GM19238 (cell line): ENCODE data around the gene CDK4.

ENCODE experiments used
- DNase-seq: peaks from one replicate; pipeline ENCODE4 v3.0.0; 2011; ENCODE audit warnings: low spot score; ENCODE audit not compliant: insufficient read length

CDK4 gene

DNA sequence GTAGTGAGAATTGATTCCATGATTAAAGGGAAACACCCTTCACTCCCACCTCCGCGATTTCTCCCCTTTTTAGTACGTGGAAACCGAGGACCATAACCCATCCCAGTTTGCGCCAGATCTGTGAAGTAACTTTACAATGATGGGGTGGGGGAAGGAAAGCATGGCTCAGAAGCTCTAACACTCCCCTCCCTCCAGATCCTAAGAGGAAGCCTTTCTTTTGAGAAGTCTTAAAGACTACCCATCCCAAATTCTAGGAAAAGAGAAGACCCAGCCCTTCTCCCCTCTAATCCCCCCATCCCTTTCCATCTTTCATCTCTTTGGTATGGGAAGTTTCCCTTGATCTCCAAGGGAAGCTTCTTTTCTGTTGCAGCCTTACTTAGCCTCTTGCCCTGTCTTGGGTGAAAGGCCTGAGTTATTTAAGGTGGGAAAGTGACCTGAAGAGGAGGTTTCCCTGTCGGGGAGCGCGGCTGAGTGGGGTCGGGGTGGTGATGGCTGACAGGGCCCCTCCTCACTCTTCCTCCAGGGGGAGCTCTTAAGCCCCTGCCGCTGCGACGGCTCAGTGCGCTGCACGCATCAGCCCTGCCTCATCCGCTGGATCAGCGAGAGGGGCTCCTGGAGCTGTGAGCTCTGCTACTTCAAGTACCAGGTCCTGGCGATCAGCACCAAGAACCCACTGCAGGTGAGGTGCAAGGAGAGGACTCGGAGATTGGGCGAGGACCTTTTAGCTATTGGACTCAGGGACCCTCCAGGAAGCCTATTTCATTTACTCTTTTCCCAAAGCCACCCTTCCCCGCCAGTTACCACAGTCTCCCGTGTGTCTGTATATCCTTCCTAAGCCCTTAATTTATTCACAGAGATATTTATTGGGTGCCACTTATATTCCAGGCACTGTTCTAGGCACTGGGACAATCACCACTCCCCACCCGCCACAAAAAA lies 4.6 kb upstream of the CDK4 start:
- peak; percentile 88 for DNase-seq

- no peak for DNase-seq
Measured at GRCh38 chr12:57755454-57756372, 3.6 kb upstream of the CDK4 start.

DNA sequence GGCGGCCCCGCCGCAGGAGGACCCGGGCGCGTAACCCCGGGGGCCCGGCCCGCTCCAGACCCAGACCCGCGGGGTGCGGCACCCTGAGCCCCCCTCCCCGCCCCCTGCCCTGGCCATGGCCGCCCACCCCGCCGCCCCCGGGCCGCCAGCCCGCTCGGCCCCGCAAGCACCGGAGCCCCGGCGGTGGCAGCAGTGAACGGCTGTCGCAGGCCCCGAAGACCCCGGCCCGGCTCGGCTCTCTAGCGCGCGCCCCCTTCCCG lies 3.0 kb upstream of the CDK4 start:
- no peak for DNase-seq

DNA sequence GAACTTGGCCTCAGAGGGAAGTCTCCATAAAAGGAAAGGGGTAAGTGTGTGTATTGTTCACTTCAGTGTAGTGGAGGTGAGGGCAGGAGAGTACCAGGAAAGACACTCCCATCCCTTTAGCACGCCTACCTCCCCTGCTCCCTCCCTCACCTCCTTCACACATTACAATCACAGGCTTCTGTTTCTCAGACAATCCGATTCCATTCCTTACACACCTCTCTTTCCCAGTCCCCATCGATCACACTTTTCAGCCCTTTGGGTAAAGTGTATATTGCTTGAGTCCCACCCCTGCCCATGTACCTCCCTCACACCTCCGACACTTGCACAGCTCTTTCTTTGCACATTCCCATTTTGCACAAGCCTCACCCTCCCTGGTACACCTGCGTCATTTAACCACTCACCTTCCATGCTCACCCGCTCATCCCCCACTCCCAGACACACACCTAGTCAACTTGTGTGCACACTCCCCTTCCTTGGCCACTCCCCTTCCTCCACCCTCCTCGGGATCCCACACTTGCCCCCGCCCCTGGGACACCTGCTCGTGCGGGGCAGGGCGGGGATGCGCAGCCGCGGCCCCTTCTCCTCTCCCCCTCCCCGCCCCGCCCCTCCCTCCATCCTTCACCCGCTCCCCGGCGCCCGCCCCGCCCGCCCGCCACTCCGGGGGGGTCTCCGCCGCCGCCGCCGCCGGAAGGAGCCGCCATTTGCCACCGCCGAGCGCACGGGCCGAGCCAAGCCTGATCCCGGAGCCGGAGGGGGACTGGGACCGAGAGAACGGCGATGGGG lies 2.5 kb upstream of the CDK4 start, which contains the start of gene MARCHF9:
Gene MARCHF9, plus strand, starts transcription at position 693 of the 783 bp plus-strand sequence. CDS start 426 bp downstream, outside the sequence.
- peak; percentile 81 for DNase-seq

GRCh38 chr12:57753756-57754337 lies 1.7 kb upstream of the CDK4 start:
- DNase-seq: no peak

DNA sequence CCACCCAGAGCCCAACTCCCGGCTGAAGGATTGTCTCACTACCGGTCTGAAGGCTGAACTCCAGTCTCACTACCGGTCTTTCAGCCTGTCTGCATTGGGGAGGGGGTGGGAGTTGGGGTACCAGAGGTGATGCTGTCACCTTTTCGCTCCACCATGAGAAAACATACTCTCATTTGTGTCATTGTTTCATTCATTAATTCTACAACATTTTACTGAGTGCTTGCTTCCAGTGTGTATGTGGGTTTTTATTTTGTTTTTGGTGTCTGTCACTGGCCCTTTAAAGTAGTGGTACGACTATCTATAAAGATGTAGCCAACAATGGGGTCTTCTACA lies 524 bp upstream of the CDK4 start:
- DNase-seq: no peak

DNA sequence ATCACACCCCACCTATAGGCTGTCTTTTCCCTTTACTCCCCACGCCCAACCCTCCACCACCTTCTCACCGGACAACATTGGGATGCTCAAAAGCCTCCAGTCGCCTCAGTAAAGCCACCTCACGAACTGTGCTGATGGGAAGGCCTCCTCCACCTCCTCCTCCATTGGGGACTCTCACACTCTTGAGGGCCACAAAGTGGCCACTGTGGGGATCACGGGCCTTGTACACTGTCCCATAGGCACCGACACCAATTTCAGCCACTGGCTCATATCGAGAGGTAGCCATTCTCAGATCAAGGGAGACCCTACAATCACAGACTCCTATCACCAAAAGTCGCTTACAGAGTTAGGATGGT lies 700 bp downstream of the CDK4 start:
- no peak for DNase-seq

GRCh38 chr12:57750561-57751431 lies 1.3 kb downstream of the CDK4 start:
- DNase-seq: no peak

GRCh38 chr12:57749061-57749460 lies 3.0 kb downstream of the CDK4 start:
- no peak for DNase-seq

DNA sequence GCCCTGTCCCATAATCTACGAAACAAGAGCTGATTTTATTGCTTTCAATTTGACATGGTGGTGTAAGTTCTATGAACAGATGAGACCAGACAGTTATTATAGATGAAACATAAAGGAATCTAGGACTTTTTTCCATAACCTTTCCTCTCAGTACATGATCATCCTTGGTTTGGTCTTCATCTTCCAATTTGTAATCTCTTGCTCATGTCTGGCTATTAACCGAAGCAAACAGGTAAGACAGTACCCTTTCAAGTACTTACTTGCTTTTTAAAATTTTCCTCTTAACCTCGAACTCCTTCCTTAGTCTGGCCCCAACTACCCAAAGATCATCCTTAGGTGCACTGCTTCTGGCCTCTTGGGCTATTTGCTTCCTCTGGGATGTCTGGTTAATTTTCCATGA lies 6.1 kb downstream of the CDK4 start:
- no peak for DNase-seq

DNA sequence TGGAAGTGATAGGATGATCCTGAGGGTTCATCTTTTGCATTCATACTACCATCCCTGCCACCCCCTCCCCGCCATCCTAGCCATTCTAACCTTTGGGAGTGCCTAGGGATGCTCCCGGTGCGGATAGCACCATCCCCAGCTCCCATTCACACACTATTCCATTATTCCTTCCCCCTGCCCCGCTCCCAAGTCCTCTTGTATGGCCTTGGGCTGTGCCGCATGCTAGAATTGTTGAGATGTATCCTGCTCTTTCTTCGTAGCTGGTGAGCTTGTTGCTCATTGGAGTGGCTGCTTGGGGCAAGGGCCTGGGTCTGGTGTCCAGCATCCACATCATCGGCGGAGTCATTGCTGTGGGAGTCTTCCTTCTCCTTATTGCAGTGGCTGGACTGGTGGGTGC lies 6.6 kb downstream of the CDK4 start:
- DNase-seq: no peak

DNA sequence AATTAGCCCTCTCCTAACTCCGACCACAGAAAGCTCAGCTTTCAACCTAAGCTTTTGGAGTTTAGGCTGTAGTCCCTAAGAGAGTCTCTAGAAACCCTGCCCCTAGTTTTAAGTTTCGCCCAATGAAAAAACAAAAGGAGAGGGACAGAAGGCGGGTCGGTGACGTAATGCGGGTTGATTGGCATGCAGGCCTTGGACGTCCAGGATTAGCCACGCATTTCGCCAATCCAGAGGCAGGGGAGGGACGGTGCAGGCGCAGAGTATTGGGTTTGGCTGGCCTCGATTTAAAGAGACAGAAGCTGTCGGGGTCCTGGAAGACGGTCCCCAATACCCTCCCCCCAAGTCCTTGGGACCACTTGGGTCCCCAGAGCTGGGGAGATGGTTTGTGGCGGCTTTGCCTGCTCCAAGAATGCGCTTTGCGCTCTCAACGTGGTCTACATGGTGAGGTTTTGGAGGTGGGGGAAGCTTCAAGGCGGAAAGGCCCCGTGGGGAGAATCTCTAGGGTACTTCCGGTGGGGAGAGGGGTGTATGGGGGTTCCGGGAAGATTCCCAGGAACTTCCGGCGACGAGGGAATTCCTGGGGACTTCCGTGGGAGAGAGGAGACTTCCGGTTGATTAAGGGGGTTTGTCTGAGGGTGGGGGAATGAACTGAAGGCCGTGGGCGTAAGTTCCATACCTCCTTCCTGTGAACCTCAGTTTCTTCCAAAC lies 7.2 kb downstream of the CDK4 start, which contains the start of gene TSPAN31:
Gene TSPAN31, plus strand, starts transcription at position 263 of the 708 bp plus-strand sequence. Its CDS starts 116 bp downstream, at position 379.
- peak; percentile 90 for DNase-seq

- peak; percentile 58 for DNase-seq
Measured at GRCh38 chr12:57744194-57744776, 7.8 kb downstream of the CDK4 start.

GRCh38 chr12:57743769-57744168 lies 8.3 kb downstream of the CDK4 start:
- no peak for DNase-seq

- DNase-seq: peak; percentile 79
Measured at GRCh38 chr12:57741844-57742738, 10.0 kb downstream of the CDK4 start.

GRCh38 chr12:57741413-57741789 lies 10.7 kb downstream of the CDK4 start:
- no peak for DNase-seq

DNA sequence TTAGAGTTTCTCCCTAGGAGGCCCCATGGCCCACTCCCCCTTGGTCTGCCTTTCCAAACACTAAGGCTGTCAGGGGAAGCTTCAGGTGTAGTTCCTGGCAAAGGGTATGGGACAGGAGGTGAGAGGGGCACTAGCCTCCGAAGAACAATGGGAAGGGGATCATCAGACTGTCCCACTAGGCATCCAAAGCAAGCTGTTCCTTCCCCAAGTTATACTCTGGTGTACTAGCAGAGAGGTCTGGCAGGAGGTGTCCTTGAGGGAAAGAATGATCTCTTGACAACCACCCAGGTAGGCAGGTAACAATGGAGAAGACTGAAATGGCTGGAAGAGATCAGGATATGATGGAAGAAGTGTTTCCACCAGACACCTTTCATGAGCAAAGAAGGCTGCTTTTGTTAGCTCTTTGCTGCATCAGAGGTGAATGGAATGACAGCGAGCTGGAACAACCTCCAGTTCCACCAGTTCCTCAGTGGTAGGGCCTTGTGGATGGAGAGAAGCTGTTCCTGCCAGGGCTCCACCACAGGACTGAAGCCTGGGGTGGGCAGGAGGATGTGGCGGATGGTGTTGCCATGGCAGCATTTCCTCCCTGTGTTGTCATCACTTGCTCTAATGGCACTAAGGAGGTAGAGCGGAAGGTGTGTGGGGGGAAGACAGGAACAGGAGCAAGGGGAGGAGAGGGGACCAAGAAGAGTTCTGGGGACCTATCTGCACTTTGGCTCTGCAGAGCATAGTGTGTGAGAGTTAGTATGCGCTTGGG lies 11.3 kb downstream of the CDK4 start:
- peak; percentile 84 for DNase-seq
